ENCODE results near the gene PURA.
A peak's percentile ranks its signal among the peaks of the same experiment; 100 is the strongest.

The PURA gene

DNA sequence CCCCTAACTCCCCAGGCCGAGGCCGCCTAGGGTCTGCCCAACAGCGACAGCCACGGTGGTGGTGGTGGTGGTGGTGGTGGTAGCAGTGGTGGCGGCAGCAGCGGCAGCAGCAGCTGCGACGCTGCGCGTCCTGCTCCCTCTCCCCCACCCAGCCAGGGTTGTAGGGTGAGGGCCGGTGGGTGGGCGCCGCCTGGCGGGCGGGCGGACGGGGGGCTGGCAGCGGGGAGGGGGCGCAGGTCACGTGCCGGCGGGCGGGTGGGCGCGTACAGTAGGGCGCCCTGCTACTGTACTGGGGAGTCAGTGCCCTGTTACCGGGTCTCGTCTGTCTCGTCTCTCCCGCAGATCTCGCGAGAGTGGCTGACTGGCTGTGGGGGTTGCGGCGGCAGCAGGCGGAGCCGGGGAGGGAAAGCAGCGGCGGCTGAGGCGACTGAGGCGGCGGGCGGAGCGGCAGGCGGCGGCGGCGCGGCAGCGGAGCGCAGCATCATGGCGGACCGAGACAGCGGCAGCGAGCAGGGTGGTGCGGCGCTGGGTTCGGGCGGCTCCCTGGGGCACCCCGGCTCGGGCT, at the start of gene PURA:
Gene PURA (plus strand): TSS at position 411 of the 565 bp plus-strand sequence. CDS start 73 bp downstream, at position 484.
- DNase-seq (ENCODE audit: low read depth in 2 of 2) = peak; percentile 93 to 95
- TF ChIP-seq, protein P1, sequence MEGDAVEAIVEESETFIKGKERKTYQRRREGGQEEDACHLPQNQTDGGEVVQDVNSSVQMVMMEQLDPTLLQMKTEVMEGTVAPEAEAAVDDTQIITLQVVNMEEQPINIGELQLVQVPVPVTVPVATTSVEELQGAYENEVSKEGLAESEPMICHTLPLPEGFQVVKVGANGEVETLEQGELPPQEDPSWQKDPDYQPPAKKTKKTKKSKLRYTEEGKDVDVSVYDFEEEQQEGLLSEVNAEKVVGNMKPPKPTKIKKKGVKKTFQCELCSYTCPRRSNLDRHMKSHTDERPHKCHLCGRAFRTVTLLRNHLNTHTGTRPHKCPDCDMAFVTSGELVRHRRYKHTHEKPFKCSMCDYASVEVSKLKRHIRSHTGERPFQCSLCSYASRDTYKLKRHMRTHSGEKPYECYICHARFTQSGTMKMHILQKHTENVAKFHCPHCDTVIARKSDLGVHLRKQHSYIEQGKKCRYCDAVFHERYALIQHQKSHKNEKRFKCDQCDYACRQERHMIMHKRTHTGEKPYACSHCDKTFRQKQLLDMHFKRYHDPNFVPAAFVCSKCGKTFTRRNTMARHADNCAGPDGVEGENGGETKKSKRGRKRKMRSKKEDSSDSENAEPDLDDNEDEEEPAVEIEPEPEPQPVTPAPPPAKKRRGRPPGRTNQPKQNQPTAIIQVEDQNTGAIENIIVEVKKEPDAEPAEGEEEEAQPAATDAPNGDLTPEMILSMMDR (IDR thresholded peaks at IDR 0.05; ENCODE audit: low read depth, low read length) = no peak
- peak within 1 kb of the TSS; percentile 69 to 70 for H3K4me3 ChIP-seq (replicated peaks in 1 of 2; ENCODE audit: low read depth in 2 of 2, low read length in 2 of 2)

DNA sequence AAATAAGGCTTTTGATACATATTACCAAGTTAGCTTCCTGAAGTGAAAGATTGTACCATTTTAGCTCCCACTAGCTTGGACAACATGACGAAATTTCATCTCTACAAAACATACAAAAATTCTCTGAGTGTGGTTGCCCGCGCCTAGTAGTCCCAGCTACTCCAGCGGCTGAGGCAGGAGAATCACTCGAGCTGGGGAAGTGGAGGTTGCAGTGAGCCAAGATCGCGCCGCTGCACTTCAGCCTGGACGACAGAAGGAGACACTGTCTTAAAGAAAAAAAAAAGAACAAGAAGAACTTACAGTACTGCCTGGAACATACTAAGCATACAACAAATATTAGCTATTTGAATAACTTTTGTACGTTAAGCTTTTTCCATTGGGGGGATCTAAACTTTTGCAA, 41.1 kb upstream of the PURA start:
- no peak for DNase-seq (ENCODE audit: low read depth in 2 of 2)
- TF ChIP-seq, protein P1 (IDR thresholded peaks at IDR 0.05; ENCODE audit: low read depth, low read length) = no peak
- no peak overlapping the region for H3K4me3 ChIP-seq (replicated peaks in 1 of 2; ENCODE audit: low read depth in 2 of 2, low read length in 2 of 2)

GRCh38 chr5:140073296-140073695, 40.6 kb upstream of the PURA start:
- H3K4me3 ChIP-seq (replicated peaks in 1 of 2; ENCODE audit: low read depth in 2 of 2, low read length in 2 of 2) = no peak overlapping the region
- peak; percentile 33 to 49 for DNase-seq (ENCODE audit: low read depth in 2 of 2)
- TF ChIP-seq, protein P1 (IDR thresholded peaks at IDR 0.05; ENCODE audit: low read depth, low read length) = peak; percentile 39

- DNase-seq (ENCODE audit: low read depth in 2 of 2) = peak; percentile 31 to 48
- no peak overlapping the region for H3K4me3 ChIP-seq (replicated peaks in 1 of 2; ENCODE audit: low read depth in 2 of 2, low read length in 2 of 2)
- TF ChIP-seq, protein P1 (IDR thresholded peaks at IDR 0.05; ENCODE audit: low read depth, low read length) = no peak
Observed at GRCh38 chr5:140075371-140075770, 38.5 kb upstream of the PURA start.

DNA sequence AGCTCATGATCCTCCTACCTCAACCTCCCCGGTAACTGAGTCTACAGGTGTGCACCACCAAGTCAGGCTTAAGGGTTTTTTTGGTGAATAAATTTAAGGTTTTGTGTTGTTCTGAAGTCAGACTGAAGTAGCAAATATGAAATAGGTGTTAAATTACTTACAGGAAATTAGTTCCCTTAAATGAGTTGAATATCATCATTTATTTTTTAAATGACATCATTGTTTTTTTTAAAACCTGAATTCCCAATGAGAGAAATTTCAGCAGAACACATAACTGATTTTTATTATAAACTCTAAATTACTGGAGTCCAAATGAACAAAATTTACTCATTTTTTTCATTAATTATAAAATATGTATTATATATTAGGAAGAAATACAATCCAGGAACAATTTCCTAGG, 37.8 kb upstream of the PURA start:
- TF ChIP-seq, protein P1 (IDR thresholded peaks at IDR 0.05; ENCODE audit: low read depth, low read length) = no peak
- H3K4me3 ChIP-seq (replicated peaks in 1 of 2; ENCODE audit: low read depth in 2 of 2, low read length in 2 of 2) = no peak overlapping the region
- DNase-seq (ENCODE audit: low read depth in 2 of 2) = no peak

- no peak for DNase-seq (ENCODE audit: low read depth in 2 of 2)
- H3K4me3 ChIP-seq (replicated peaks in 1 of 2; ENCODE audit: low read depth in 2 of 2, low read length in 2 of 2) = no peak overlapping the region
- TF ChIP-seq, protein P1 (IDR thresholded peaks at IDR 0.05; ENCODE audit: low read depth, low read length) = no peak
Observed at GRCh38 chr5:140076788-140077187, 37.1 kb upstream of the PURA start.

GRCh38 chr5:140083120-140083519, 30.8 kb upstream of the PURA start:
- no peak for DNase-seq (ENCODE audit: low read depth in 2 of 2)
- TF ChIP-seq, protein P1 (IDR thresholded peaks at IDR 0.05; ENCODE audit: low read depth, low read length) = no peak
- no peak overlapping the region for H3K4me3 ChIP-seq (replicated peaks in 1 of 2; ENCODE audit: low read depth in 2 of 2, low read length in 2 of 2)

Measured in cardiac fibroblast (primary cell).